Endothelial cell of umbilical vein (primary cell): Measurements from ENCODE around the gene AGBL4. TPM values are rescaled to one million over a fixed set of nuclear protein-coding genes. Genes with fewer than 3 reads are reported as not detected.

Experiments
- BruUV-seq: library from RNA; stranded (reverse); fragments of 400-500 nt; replicated peaks from 2 replicates; lab custom pipeline; 2021; lab: Mats Ljungman, UMichigan
- CTCF ChIA-PET: fragments of 300-600, 350-600 bp; sonication (Branson Sonifier 250); formaldehyde crosslinking; loops from one replicate; lab custom pipeline; 2021; ENCODE audit warnings: antibody characterized with exemption, inconsistent platforms; lab: Charles Lee
- POLR2A ChIA-PET: fragments of 300-600, 350-600 bp; sonication (Branson Sonifier 250); formaldehyde crosslinking; loops from one replicate; lab custom pipeline; 2021; ENCODE audit warnings: antibody characterized with exemption, inconsistent platforms; lab: Charles Lee
- DNase-seq: peaks from one replicate; pipeline ENCODE4 v3.0.0-alpha.2; 2011; ENCODE audit warnings: low read depth, low spot score
- FAIRE-seq: peaks from 2 replicates; lab custom pipeline; 2011; peaks lifted over from hg19 to GRCh38; lab: Jason Lieb, UNC
- H2AFZ ChIP-seq: 2 replicates; pipeline ENCODE4 v1.6.0; 2012; ENCODE audit warnings: low read depth, low read length, control low read depth, inconsistent platforms
- H3K27ac ChIP-seq: 2 replicates; pipeline ENCODE4 v1.5.1; 2011; ENCODE audit warnings: low read depth, mild to moderate bottlenecking, control low read depth, low read length, moderate library complexity; ENCODE audit not compliant: insufficient read depth
- H3K27me3 ChIP-seq, 2 experiments: 2 replicates each; pipeline versions ENCODE4 v1.6.0 to v1.6.1; 2011; ENCODE audit warnings: low read length in 2 of 2, mixed read lengths in 1 of 2; ENCODE audit not compliant: control insufficient read depth in 2 of 2, insufficient read depth in 2 of 2
- H3K36me3 ChIP-seq, 2 experiments: 2 replicates in 1 of 2; 3 replicates in 1 of 2; pipeline ENCODE4 v1.5.1; 2011; ENCODE audit warnings: low read length in 2 of 2, mild to moderate bottlenecking in 1 of 2, moderate library complexity in 1 of 2; ENCODE audit not compliant: control insufficient read depth in 2 of 2, insufficient read depth in 2 of 2; ENCODE audit errors: extremely low read depth in 1 of 2
- H3K4me1 ChIP-seq: 3 replicates; pipeline ENCODE4 v1.5.1; 2011; ENCODE audit warnings: mild to moderate bottlenecking, low read length; ENCODE audit not compliant: control insufficient read depth, insufficient read depth; ENCODE audit errors: extremely low read depth
- H3K4me2 ChIP-seq: 2 replicates; pipeline ENCODE4 v1.6.1; 2011; ENCODE audit warnings: low read length, control low read depth, mixed read lengths; ENCODE audit not compliant: insufficient read depth
- H3K4me3 ChIP-seq, 3 experiments: fragments of 200-600 bp in 1 of 3; sonication (generic), shearing (Covaris generic) in 1 of 3; replicated peaks in 1 of 3; 2 replicates each; pipeline ENCODE4 v1.5.1; 2011 to 2016; ENCODE audit warnings: control low read depth in 3 of 3, low read length in 3 of 3, mild to moderate bottlenecking in 2 of 3, inconsistent platforms in 1 of 3, low read depth in 1 of 3, moderate library complexity in 1 of 3; ENCODE audit not compliant: insufficient read depth in 1 of 3
- H3K79me2 ChIP-seq: 2 replicates; pipeline ENCODE4 v1.6.0; 2012; ENCODE audit warnings: low read length, inconsistent platforms; ENCODE audit not compliant: control insufficient read depth, insufficient read depth
- H3K9ac ChIP-seq: replicated peaks from 2 replicates; pipeline ENCODE3; 2011; ENCODE audit warnings: low read length, control low read depth; ENCODE audit not compliant: insufficient read depth; ENCODE audit errors: extremely low read depth
- H3K9me1 ChIP-seq: replicated peaks from 3 replicates; pipeline ENCODE4 v1.6.0; 2011; ENCODE audit warnings: mild to moderate bottlenecking, low read length; ENCODE audit not compliant: control insufficient read depth, insufficient read depth; ENCODE audit errors: extremely low read depth
- H3K9me3 ChIP-seq: replicated peaks from 2 replicates; pipeline ENCODE4 v1.5.1; 2012; ENCODE audit warnings: low read length, inconsistent platforms; ENCODE audit not compliant: control insufficient read depth, insufficient read depth
- H4K20me1 ChIP-seq: replicated peaks from 2 replicates; pipeline ENCODE3; 2011; ENCODE audit warnings: mild to moderate bottlenecking, low read length; ENCODE audit not compliant: control insufficient read depth, insufficient read depth; ENCODE audit errors: extremely low read depth
- EZH2 ChIP-seq: IDR thresholded peaks from 2 replicates; pipeline ENCODE4 v1.6.1; 2012; ENCODE audit warnings: borderline replicate concordance, low read depth, mild to moderate bottlenecking, moderate library complexity, low read length, inconsistent platforms; ENCODE audit not compliant: severe bottlenecking
- FOS ChIP-seq: IDR thresholded peaks from 2 replicates; pipeline ENCODE4 v1.6.1; 2011; ENCODE audit warnings: mild to moderate bottlenecking, low read length, moderate library complexity, borderline replicate concordance; ENCODE audit not compliant: insufficient read depth
- GATA2 ChIP-seq: IDR thresholded peaks from 2 replicates; pipeline ENCODE4 v1.7.0; 2011; ENCODE audit warnings: low read depth, mild to moderate bottlenecking, moderate library complexity, mixed read lengths, low read length; ENCODE audit not compliant: insufficient read length, insufficient read depth
- JUN ChIP-seq: IDR thresholded peaks from 2 replicates; pipeline ENCODE4 v1.6.1; 2011; ENCODE audit warnings: borderline replicate concordance, low read depth; ENCODE audit not compliant: insufficient read length, insufficient read depth
- MYC ChIP-seq: IDR thresholded peaks from one replicate; pipeline ENCODE4 v1.6.1; 2011; ENCODE audit warnings: mild to moderate bottlenecking, low read depth, low read length
- POLR2A ChIP-seq: IDR thresholded peaks from 2 replicates; pipeline ENCODE4 v1.6.1; 2012; ENCODE audit warnings: low read depth, mild to moderate bottlenecking, control low read depth, low read length
- POLR2AphosphoS5 ChIP-seq: IDR thresholded peaks from 2 replicates; pipeline ENCODE4 v1.6.1; 2012; ENCODE audit warnings: low read depth, mild to moderate bottlenecking, control low read depth, low read length, moderate library complexity; ENCODE audit not compliant: insufficient read depth
- dilution Hi-C: fragments of 300-500 bp; cut with MboI; formaldehyde crosslinking; loops from one replicate; pipeline ENCODE4 v1.15.0; 2019; ENCODE audit warnings: low sequenced_read_pairs; ENCODE audit not compliant: extremely low pct_ligation_motif_present
- intact Hi-C: fragments of 100-400 bp; cut with micrococcal nuclease; formaldehyde crosslinking; loops from one replicate; pipeline ENCODE4 v1.10.0; 2022
- polyA plus RNA-seq, 4 experiments: library from polyadenylated mRNA; depleted of rRNA in 3 of 4; stranded (reverse) in 3 of 4; unstranded in 1 of 4; fragments of >200 nt; gene quantifications; 2 replicates each; pipeline versions ENCODE4 v1.2.1 to v1.2.3, GENCODE V29; 2011 to 2012; ENCODE audit warnings: missing spikeins in 1 of 4
- total RNA-seq: library from RNA; stranded (reverse); gene quantifications from 2 replicates; pipeline ENCODE4 v1.2.3, GENCODE V29; 2021
- TF ChIP-seq, protein P1 (sequence below), 2 donors: IDR thresholded peaks; 1 replicate in 1 of 2; 2 replicates in 1 of 2; pipeline ENCODE4 v1.5.1; 2011; ENCODE audit warnings: low read length in 2 of 2, mild to moderate bottlenecking in 2 of 2, moderate library complexity in 2 of 2, control low read depth in 1 of 2, inconsistent platforms in 1 of 2, low read depth in 1 of 2; ENCODE audit not compliant: insufficient read depth in 1 of 2; ENCODE audit errors: extremely low read depth in 1 of 2
- TF ChIP-seq, protein P2 (sequence below): IDR thresholded peaks from 2 replicates; pipeline ENCODE4 v1.6.1; 2011; ENCODE audit not compliant: insufficient read depth, insufficient read length

AGBL4 gene
- total and polyA plus RNA-seq, 2 donors (not counting 3 experiments of a cell fraction or from before 2014, with no cell fraction given): not detected

DNA sequence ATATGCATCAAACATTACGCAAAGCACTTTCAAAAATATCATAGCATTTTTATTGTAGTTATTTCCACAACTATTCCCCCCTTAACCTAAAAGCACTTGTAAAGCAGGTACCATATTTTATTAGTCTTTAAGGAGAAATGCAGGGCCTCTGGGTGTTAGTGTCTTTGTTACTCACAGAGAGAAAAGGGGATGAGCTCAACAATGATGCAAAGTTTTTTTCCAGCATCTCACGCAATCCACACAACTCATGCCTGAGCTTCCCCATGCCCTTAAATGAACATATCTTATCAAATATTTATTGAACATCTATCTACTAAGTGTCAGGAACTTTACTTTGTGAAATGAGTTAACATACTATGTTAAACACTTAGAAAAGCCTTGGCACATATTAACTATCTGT, 1297.6 kb downstream of the AGBL4 start:
- H3K36me3 ChIP-seq: no peaks in the 10 kb centered on the region
- no peaks in the 10 kb centered on the region for H3K9me1 ChIP-seq
- no peaks in the 10 kb centered on the region for H3K4me1 ChIP-seq
- ChIA-PET POLR2A (no interaction called here), CTCF (no interaction called here)
- no peak overlapping the region for H3K4me2 ChIP-seq
- H3K27me3 ChIP-seq: no peaks in the 10 kb centered on the region
- H3K79me2 ChIP-seq: no peaks in the 10 kb centered on the region
- no peak overlapping the region for H3K27ac ChIP-seq
- intact Hi-C loops: no loop called here
- H3K9me3 ChIP-seq: no peaks in the 10 kb centered on the region
- DNase-seq: no peak
- no peak overlapping the region for H3K9ac ChIP-seq
- H2AFZ ChIP-seq: no peak overlapping the region
- no peak for FAIRE-seq
- no peaks in the 10 kb centered on the region for H4K20me1 ChIP-seq
- TF ChIP-seq POLR2AphosphoS5 (no peak), POLR2A (no peak)
- BruUV-seq: no TSS peak
- no peak overlapping the region for H3K4me3 ChIP-seq
- dilution Hi-C loops: no loop called here

DNA sequence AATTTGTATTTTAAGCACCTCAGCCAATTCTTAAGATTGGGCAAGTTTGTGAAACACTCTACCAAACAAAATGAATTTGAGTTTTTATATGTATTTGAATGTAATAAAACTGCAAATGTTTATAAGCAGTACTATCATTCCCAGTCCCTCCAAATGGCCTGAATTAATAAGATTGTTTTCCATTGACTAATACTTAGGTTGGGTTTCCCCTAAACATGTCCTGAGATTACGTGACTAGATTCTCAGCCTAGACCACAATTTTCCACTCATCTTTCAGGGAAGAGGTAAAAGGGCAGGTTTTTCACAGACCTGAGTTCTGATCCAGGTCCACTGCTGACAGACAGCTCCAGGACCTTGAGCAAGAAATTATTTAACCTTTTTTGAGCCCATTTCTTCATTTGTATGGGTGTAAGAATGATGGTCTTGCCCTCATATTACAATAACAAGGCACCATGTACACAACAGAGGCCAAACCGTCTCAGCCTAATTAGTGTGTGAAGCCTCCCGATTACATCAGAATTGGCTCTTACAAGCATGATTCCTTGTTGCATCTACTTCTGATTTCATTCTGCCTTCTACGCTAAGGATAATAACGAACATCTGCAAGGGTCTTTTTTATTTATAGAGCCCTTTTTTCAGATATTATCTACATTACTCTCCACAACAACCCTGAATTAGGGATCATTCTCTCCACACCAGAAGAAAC, 1298.3 kb downstream of the AGBL4 start:
- H3K27me3 ChIP-seq: no peaks in the 10 kb centered on the region
- no TSS peak for BruUV-seq
- no peak overlapping the region for H3K27ac ChIP-seq
- CTCF ChIA-PET: no interaction called here
- no peaks in the 10 kb centered on the region for H3K9me1 ChIP-seq
- H2AFZ ChIP-seq: no peak overlapping the region
- POLR2A ChIA-PET: no interaction called here
- H3K4me1 ChIP-seq: no peaks in the 10 kb centered on the region
- H3K4me3 ChIP-seq: no peak overlapping the region
- dilution Hi-C loops: no loop called here
- TF ChIP-seq MYC: no peak
- TF ChIP-seq POLR2A: no peak
- TF ChIP-seq, protein P1, sequence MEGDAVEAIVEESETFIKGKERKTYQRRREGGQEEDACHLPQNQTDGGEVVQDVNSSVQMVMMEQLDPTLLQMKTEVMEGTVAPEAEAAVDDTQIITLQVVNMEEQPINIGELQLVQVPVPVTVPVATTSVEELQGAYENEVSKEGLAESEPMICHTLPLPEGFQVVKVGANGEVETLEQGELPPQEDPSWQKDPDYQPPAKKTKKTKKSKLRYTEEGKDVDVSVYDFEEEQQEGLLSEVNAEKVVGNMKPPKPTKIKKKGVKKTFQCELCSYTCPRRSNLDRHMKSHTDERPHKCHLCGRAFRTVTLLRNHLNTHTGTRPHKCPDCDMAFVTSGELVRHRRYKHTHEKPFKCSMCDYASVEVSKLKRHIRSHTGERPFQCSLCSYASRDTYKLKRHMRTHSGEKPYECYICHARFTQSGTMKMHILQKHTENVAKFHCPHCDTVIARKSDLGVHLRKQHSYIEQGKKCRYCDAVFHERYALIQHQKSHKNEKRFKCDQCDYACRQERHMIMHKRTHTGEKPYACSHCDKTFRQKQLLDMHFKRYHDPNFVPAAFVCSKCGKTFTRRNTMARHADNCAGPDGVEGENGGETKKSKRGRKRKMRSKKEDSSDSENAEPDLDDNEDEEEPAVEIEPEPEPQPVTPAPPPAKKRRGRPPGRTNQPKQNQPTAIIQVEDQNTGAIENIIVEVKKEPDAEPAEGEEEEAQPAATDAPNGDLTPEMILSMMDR (IDR thresholded peaks at IDR 0.05; ENCODE audit: extremely low read depth in 1 of 2, insufficient read depth in 1 of 2, low read depth in 1 of 2, low read length in 2 of 2): no peak
- TF ChIP-seq POLR2AphosphoS5: no peak
- TF ChIP-seq JUN: no peak
- TF ChIP-seq, protein P2, sequence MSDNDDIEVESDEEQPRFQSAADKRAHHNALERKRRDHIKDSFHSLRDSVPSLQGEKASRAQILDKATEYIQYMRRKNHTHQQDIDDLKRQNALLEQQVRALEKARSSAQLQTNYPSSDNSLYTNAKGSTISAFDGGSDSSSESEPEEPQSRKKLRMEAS: no peak
- TF ChIP-seq FOS: no peak
- no peak for TF ChIP-seq GATA2
- TF ChIP-seq EZH2: no peak
- H3K36me3 ChIP-seq: no peaks in the 10 kb centered on the region
- no peak overlapping the region for H3K9ac ChIP-seq
- no peaks in the 10 kb centered on the region for H4K20me1 ChIP-seq
- H3K79me2 ChIP-seq: no peaks in the 10 kb centered on the region
- intact Hi-C loops: no loop called here
- no peak overlapping the region for H3K4me2 ChIP-seq
- FAIRE-seq: no peak
- no peaks in the 10 kb centered on the region for H3K9me3 ChIP-seq
- DNase-seq: no peak
